HepG2 (cell line): Measurements from ENCODE around the gene SLC23A2. TPM values are rescaled to one million over a fixed set of nuclear protein-coding genes. Genes with fewer than 3 reads are reported as not detected.

Experiments used
- AGO2 ChIP-seq: fragments of 200-400 bp; formaldehyde crosslinking; optimal IDR thresholded peaks from 2 replicates; pipeline ENCODE3; 2017; ENCODE audit warnings: mild to moderate bottlenecking, low read depth, low read length, moderate library complexity
- ATF2 ChIP-seq: sonication (generic); formaldehyde crosslinking; IDR thresholded peaks from 2 replicates; pipeline ENCODE4 v1.4.0; 2020; ENCODE audit warnings: missing genetic modification reagents
- FOXP1 ChIP-seq, 2 experiments: fragments of 450-650 bp in 1 of 2; IDR thresholded peaks; 2 replicates each; pipeline ENCODE4 v1.6.1; 2017 to 2018; ENCODE audit warnings: antibody characterized with exemption in 1 of 2
- GPN1 ChIP-seq: sonication (generic); formaldehyde crosslinking; IDR thresholded peaks from 2 replicates; pipeline ENCODE4 v1.5.1; 2020; ENCODE audit warnings: missing genetic modification reagents, borderline replicate concordance
- HINFP ChIP-seq: sonication (generic); formaldehyde crosslinking; IDR thresholded peaks from 2 replicates; pipeline ENCODE4 v1.4.0; 2020; ENCODE audit warnings: low read depth, mild to moderate bottlenecking, missing genetic modification reagents
- MAZ ChIP-seq, 2 experiments: sonication (generic) in 1 of 2; formaldehyde crosslinking in 1 of 2; IDR thresholded peaks; 2 replicates each; pipeline versions ENCODE4 v1.5.0 to v1.6.1; 2012 to 2020; ENCODE audit warnings: low read depth in 2 of 2, mild to moderate bottlenecking in 2 of 2, borderline replicate concordance in 1 of 2, improper control_type of control experiment in 1 of 2, low read length in 1 of 2, missing genetic modification reagents in 1 of 2, moderate library complexity in 1 of 2
- PRDM10 ChIP-seq: sonication (generic); formaldehyde crosslinking; IDR thresholded peaks from 2 replicates; pipeline ENCODE4 v1.4.0; 2020; ENCODE audit warnings: low read depth, missing genetic modification reagents
- RARA ChIP-seq: IDR thresholded peaks from 2 replicates; pipeline ENCODE4 v1.6.1; 2016; ENCODE audit warnings: missing genetic modification reagents, missing compliant biosample characterization
- SETDB1 ChIP-seq: sonication (generic); formaldehyde crosslinking; IDR thresholded peaks from 2 replicates; pipeline ENCODE4 v1.5.1; 2020; ENCODE audit warnings: missing genetic modification reagents, mild to moderate bottlenecking, borderline replicate concordance
- ZNF124 ChIP-seq: sonication (generic); formaldehyde crosslinking; IDR thresholded peaks from 2 replicates; pipeline ENCODE4 v1.4.0; 2020; ENCODE audit warnings: missing genetic modification reagents
- ZNF256 ChIP-seq: sonication (generic); formaldehyde crosslinking; conservative IDR thresholded peaks from 2 replicates; pipeline ENCODE4 v1.4.0; 2020; ENCODE audit warnings: missing genetic modification reagents
- ZNF639 ChIP-seq: conservative IDR thresholded peaks from 2 replicates; pipeline ENCODE4 v1.6.1; 2018; ENCODE audit warnings: missing genetic modification reagents
- ZNF770 ChIP-seq: sonication (generic); formaldehyde crosslinking; IDR thresholded peaks from 2 replicates; pipeline ENCODE4 v1.5.0; 2020; ENCODE audit warnings: mild to moderate bottlenecking, missing genetic modification reagents
- polyA plus RNA-seq, 8 experiments: library from polyadenylated mRNA; depleted of rRNA in 3 of 8; stranded (reverse) in 7 of 8; unstranded in 1 of 8; fragments of >200 nt; fragmentation: Illumina TruSeq in 4 of 8; extraction: Trizol in 4 of 8; gene quantifications; 2 replicates each; pipeline versions ENCODE4 v1.2.1 to v1.2.3, GENCODE V29; 2011 to 2016; ENCODE audit warnings: low read depth in 4 of 8, missing spikeins in 1 of 8, mixed read lengths in 1 of 8; ENCODE audit not compliant: insufficient read depth in 1 of 8
- total RNA-seq, 5 experiments: library from RNA; depleted of rRNA; stranded (reverse); fragments of >200 nt; fragmentation: Illumina TruSeq; extraction: Trizol; gene quantifications; 2 replicates each; pipeline ENCODE4 v1.2.3, GENCODE V29; 2016; ENCODE audit warnings: low read depth in 1 of 5
- TF ChIP-seq, protein P1 (sequence below): sonication (generic); formaldehyde crosslinking; IDR thresholded peaks from 2 replicates; pipeline ENCODE4 v1.4.0; 2020; ENCODE audit warnings: low read depth, mild to moderate bottlenecking, missing genetic modification reagents

SLC23A2 gene
- total and polyA plus RNA-seq, 2 of the 13 experiments (the other 11 are each of a cell fraction or from before 2014, with no cell fraction given) = 42.2 to 51.2 TPM

- TF ChIP-seq, protein P1, sequence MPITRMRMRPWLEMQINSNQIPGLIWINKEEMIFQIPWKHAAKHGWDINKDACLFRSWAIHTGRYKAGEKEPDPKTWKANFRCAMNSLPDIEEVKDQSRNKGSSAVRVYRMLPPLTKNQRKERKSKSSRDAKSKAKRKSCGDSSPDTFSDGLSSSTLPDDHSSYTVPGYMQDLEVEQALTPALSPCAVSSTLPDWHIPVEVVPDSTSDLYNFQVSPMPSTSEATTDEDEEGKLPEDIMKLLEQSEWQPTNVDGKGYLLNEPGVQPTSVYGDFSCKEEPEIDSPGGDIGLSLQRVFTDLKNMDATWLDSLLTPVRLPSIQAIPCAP (CRISPR knock-in tag) = no peak
- no peak for TF ChIP-seq RARA (CRISPR knock-in tag)
- no peak for TF ChIP-seq GPN1
- no peak for TF ChIP-seq PRDM10 (CRISPR knock-in tag)
- TF ChIP-seq HINFP = 0 out of 2 replicates have a peak, but pooled peaks have one; percentile 73
- no peak for TF ChIP-seq MAZ (IDR thresholded peaks at IDR 0.05; ENCODE audit: borderline replicate concordance, low read depth, low read length)
- TF ChIP-seq MAZ (CRISPR knock-in tag; IDR thresholded peaks at IDR 0.05; ENCODE audit: low read depth) = peak; percentile 43; the same call in 1 of the 2 replicates
- TF ChIP-seq ATF2 (CRISPR knock-in tag) = no peak
- no peak for TF ChIP-seq AGO2
- TF ChIP-seq ZNF256 (CRISPR knock-in tag) = no peak
- TF ChIP-seq ZNF770 (CRISPR knock-in tag) = peak; percentile 94
- TF ChIP-seq ZNF124 (CRISPR knock-in tag) = no peak
- TF ChIP-seq SETDB1 (CRISPR knock-in tag) = no peak
- TF ChIP-seq FOXP1 (IDR thresholded peaks at IDR 0.05) = no peak
- TF ChIP-seq FOXP1 (CRISPR knock-in tag; IDR thresholded peaks at IDR 0.05) = 0 out of 2 replicates have a peak, but pooled peaks have one; percentile 37
- 0 out of 2 replicates have a peak, but pooled peaks have one; percentile 15 for TF ChIP-seq ZNF639 (CRISPR knock-in tag)
Measured at GRCh38 chr20:4937407-4938319, 63.6 kb downstream of the SLC23A2 start (continued).
